GM21825 (cell line): ENCODE measurements around the gene DLK2.
"Not testable (repeated sequence)": the region's sequence is repeated elsewhere in the genome, so short reads cannot be mapped to it uniquely, and the experiment has no call there.

Source experiments
- ATAC-seq: cut with Tn5 transposase; IDR thresholded peaks from one replicate; pipeline ENCODE4 v1.9.1; 2021; ENCODE audit warnings: mild to moderate bottlenecking, moderate library complexity; ENCODE audit not compliant: unreplicated experiment

The DLK2 gene, protein sequence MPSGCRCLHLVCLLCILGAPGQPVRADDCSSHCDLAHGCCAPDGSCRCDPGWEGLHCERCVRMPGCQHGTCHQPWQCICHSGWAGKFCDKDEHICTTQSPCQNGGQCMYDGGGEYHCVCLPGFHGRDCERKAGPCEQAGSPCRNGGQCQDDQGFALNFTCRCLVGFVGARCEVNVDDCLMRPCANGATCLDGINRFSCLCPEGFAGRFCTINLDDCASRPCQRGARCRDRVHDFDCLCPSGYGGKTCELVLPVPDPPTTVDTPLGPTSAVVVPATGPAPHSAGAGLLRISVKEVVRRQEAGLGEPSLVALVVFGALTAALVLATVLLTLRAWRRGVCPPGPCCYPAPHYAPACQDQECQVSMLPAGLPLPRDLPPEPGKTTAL

GRCh38 chr6:43455531-43456428 lies at the start of gene DLK2:
Gene DLK2, minus strand, starts transcription at chr6:43455548. Its CDS starts 723 bp downstream, at chr6:43454825.
- no peak for ATAC-seq

DNA sequence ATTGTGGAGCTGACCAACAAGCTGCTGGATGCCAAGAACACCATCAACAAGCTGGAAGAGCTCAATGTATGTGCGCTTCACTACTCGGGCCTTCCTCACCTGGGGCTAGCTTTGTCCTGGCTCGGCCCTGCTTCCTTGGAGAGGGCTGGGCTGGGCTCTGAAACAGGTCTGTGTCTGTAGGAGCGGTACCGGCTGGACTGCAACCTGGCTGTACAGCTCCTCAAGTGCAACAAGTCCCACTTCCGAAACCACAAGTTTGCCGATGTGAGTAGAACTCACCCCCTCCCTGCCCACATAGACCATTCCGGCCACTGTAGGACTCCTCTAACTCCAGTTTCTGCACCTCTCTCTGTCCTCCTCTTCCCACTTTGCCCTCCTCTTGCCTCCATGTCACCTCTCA lies 48.1 kb upstream of the DLK2 start:
- no peak for ATAC-seq

DNA sequence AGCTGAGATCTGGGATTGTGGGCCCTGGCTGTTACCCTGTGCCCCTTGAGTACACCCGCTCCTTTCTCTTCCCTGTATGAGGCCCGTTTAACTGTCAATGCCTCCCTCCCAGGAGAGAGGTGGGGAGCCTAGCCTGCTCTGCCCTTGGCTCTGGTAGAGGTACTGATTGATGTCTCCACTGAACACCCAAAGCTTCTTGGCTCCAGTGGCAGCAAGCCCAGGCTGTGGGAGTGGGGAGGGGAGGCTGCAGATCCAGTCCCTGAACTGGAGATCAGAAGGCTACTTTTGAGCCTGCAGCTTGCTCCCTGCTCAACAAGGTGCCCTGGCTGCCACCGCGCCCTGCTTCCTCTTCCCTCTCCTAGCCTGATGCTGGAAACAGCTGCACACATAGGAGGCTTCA lies 47.3 kb upstream of the DLK2 start:
- ATAC-seq = no peak

- no peak for ATAC-seq
These were observed 45.6 kb upstream of the DLK2 start for GRCh38 chr6:43500921-43501320.

GRCh38 chr6:43499028-43499815 lies 43.9 kb upstream of the DLK2 start:
- ATAC-seq = no peak

DNA sequence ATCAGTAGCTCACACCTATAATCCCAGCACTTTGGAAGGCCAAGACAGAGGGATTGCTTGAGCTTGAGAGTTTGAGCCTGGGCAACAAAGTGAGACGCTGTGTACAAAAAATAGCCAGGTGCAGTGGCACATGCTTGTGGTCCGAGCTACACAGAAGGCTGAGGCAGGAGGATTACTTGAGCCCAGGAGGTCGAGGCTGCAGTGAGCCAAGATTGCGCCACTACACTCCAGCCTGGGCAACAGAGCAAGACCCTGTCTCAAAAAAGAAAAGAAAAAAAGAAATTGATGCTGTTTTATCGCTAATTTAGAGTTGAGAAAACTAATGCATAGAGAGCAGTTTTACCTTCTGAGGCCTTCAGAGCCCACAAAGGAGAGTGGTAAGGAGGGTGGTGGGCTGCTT lies 42.9 kb upstream of the DLK2 start:
- not testable (repeated sequence) for ATAC-seq

GRCh38 chr6:43497689-43498088 lies 42.3 kb upstream of the DLK2 start:
- no peak for ATAC-seq

DNA sequence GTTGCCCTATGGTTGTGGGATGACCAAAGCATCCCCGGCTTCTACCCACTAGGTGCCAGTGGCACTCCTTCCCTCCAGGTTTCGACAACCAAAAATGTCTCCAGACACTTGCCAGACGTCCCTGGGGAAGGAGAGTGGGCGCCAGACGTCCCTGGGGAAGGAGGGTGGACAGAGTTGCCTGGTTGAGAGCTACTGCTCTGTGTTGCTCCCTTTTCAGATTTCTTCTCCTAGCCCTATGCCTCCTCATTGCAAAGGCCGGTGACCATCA lies 41.7 kb upstream of the DLK2 start:
- ATAC-seq = no peak

DNA sequence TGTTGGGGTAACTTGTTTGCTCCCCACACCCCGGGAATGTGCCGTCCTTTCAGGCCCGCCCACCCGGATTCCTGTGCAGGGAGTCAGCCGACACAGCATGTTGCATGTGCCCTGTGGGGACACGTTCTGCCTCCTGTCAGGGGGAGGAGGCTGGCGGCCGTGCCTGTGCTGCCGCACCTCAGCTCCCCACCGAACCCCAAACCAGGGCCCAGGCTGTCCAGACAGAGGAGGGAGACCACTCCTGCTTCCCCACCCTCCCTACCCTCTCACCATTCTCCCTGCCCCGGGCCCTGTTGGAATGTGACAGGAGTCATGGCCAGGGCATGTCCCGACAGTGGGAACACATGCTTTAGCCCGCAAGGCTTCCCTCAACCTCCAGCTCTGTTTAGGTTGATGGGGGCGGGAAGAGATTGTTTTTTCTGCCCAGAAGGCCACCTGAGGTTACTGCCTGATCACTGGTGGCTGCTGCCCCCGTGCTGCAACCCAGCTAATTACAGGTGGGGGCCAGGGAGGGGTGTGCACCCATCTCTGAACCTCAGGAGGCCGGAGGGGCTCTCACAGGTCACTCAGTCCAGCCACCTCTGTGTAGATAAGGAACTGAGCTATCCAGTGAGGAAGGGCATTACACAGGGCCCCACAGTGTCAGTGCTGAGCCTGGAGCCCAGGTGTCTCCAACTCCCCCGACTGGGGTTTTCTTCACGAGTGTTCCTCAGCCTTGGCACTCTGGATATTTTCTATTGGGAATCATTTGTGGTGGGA lies 41.2 kb upstream of the DLK2 start:
- ATAC-seq = no peak

GRCh38 chr6:43495409-43495941 lies 40.1 kb upstream of the DLK2 start:
- ATAC-seq = no peak

DNA sequence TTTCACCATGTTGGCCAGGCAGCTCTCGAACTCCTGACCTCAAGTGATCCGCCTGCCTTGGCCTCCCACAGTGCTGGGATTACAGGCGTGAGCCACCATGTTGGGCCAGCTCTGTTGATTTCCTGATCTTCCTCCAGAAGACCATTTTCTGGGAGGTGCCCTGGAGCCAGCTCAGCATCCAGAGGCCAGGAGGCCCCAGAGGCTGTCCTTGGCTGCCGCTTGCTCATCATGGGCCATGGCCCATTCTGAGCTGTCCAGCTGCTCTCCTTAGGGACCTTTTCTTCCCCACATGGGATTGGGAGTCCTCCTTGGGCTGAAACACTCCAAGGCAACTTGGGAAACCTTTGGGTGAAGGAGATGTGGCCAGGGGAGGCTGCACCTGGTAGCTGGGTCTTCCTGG lies 39.4 kb upstream of the DLK2 start:
- no peak for ATAC-seq

DNA sequence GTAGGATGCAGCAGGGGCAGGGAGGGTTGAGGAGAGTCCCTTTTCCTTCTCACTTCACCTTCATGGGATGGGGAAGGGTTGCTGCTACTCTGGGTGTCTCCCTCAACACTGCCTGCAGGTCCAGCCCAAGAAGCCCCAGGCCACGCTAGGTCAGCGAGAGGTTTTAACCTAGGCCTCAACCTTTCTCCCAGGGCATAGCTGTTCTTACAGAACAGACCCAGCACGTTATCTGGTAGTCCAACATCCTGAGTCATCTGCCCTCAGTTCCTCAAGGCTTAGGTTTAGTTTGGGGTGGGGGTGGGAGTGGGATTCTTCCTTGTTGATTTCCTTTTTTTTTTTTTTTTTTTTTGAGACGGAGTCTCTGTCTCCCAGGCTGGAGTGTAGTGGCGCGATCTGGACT lies 39.0 kb upstream of the DLK2 start:
- no peak for ATAC-seq

- no peak for ATAC-seq
These were observed 38.5 kb upstream of the DLK2 start for GRCh38 chr6:43493833-43494232.

DNA sequence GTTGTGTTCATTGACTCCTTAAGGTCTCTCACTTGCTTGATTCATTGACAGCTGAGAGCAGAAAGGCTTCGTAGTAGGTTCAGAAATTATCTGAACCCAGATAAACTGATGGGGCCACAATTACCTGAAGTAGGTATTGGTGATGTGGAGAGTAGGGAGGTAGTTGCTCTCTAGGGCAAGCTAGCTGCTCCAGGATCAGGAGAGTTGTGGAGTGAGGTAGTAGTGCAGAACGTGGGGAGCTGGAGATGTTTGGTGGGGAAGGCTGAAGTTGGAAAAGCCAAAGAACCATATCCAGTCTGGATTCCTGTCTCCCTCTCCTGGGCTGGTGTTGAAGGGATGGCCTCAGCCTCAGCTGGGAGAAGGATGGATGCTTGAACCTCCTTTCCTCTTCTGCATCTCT lies 37.9 kb upstream of the DLK2 start:
- no peak for ATAC-seq

GRCh38 chr6:43492673-43493072 lies 37.3 kb upstream of the DLK2 start:
- no peak for ATAC-seq

- no peak for ATAC-seq
These were observed 36.7 kb upstream of the DLK2 start for GRCh38 chr6:43491750-43492661.

DNA sequence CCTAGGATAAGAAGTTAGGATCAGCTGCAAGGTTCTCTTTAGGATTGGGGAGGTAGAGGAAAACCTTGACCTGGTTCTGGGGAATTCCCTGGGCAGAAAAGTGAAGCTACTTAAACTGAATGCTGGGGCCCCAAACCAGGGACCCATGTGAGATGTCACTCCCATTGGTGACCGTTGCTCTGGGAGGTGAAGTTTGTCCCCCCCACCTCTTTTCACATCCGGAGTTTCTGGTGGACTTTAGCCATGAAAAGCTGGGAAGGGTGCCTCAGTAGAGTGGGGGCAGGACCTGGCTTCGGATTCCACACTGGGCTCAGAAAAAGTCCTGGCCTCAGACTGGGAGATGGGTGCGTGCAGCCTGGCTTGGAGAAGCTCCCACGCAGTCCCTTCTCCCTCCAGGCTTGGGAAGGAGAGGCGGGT lies 35.2 kb upstream of the DLK2 start:
- no peak for ATAC-seq

DNA sequence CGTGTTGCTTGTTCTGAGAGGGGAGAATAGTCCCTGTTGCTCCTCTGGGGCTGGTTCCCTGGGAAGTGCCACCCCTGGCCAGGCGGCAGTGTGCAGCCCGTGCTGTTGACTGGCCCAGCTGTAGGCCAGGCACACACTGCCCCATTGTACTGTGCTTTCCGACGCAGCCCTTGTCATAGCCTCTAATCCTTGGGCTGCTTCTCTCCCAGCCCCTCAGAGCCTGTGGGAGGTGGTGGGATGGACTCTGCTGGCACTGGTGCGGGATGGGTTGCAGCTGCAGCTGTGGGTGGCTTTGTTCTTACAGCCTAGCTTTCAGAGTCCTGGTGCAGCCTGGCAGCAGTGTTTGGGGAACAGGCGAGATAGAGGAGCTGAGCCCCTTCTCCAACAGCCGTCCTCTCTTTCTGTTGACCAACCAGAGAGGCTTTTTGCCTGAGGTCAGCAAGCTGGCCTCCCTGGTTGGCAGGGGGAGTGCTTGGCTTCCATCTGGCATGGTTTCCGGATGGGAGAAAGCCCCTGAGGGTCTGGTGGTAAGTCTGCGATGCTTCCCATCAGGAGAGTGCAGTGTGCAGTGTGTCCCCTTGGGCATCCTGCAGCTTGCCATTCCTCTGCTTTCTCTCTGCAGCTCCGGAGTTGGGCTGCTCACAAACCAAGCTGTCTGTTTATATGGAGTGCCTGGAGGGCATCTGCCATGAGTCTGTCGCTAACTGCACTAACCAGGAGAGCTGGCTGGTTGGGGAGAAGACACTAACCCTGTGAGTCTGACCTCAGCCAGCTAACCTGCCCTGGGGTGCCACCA lies 34.1 kb upstream of the DLK2 start:
- ATAC-seq = no peak
